Right lobe of liver (tissue), 4 donors: ENCODE data around the gene SH3PXD2A.

Source experiments
- POLR2A ChIP-seq: fragments of 450-650 bp; IDR thresholded peaks from one replicate; pipeline ENCODE4 v1.6.1; 2017; ENCODE audit warnings: antibody characterized with exemption, mild to moderate bottlenecking
- TF ChIP-seq, protein P1 (sequence below), 4 donors: fragments of 200-600 bp in 3 of 4; fragments of 450-650 bp in 1 of 4; IDR thresholded peaks; one replicate each; pipeline versions ENCODE4 v1.5.1 to v1.8.0; 2016 to 2022; ENCODE audit warnings: antibody characterized with exemption in 4 of 4, mild to moderate bottlenecking in 2 of 4
- donor health status: DM: no; HTN: no; CAD: no.
- donor health status: DM: no; HTN: no; CAD: no.
- donor health status: DM: no; HTN: yes; CAD: no.

GRCh38 chr10:103853428-103854264 lies 1.7 kb downstream of the SH3PXD2A start:
- TF ChIP-seq, protein P1, sequence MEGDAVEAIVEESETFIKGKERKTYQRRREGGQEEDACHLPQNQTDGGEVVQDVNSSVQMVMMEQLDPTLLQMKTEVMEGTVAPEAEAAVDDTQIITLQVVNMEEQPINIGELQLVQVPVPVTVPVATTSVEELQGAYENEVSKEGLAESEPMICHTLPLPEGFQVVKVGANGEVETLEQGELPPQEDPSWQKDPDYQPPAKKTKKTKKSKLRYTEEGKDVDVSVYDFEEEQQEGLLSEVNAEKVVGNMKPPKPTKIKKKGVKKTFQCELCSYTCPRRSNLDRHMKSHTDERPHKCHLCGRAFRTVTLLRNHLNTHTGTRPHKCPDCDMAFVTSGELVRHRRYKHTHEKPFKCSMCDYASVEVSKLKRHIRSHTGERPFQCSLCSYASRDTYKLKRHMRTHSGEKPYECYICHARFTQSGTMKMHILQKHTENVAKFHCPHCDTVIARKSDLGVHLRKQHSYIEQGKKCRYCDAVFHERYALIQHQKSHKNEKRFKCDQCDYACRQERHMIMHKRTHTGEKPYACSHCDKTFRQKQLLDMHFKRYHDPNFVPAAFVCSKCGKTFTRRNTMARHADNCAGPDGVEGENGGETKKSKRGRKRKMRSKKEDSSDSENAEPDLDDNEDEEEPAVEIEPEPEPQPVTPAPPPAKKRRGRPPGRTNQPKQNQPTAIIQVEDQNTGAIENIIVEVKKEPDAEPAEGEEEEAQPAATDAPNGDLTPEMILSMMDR (IDR thresholded peaks at IDR 0.05): no peak
- no peak for TF ChIP-seq POLR2A
